GM18526 (cell line): ENCODE results near the gene NDST1.

ENCODE experiments used
- POLR2A ChIP-seq: IDR thresholded peaks from 3 replicates; pipeline ENCODE4 v1.6.1; 2011; ENCODE audit not compliant: insufficient read length; ENCODE audit errors: extremely low read depth

Gene NDST1

DNA sequence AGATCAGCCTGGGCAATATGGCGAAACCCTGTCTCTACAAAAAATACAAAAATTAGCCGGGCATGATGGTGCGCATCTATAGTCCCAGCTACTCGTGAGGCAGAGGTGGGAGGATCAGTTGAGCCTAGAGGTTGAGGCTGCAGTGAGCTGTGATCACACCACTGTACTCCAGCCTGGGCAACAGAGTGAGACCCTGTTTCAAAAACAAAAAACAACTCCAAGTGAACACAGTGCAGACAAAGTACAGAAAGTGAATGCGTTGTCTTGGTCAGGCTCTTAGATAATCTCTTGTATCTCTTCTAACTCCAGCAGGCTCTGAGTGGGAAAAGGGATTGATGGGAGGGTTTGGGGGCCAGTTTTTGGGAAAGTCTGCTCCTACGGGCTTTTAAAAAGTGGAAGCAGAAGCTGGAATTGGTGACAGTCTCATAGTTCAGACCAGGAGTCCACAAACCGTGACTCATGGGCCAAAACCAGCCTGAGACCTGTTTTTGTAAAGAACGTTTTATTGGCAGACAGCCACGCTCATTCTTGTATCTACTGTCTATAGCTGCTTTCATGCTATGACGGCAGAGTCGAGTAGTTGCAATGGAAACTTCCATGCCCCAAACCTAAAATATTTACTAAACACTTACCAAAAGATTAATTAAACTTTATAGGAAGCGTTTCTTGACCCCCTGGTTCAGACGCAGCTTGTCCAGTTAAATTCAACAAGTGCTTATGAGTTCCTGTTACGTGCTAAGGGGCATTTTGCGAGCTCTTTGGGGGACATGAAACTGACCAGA, 32.9 kb downstream of the NDST1 start:
- TF ChIP-seq POLR2A, result no peak

DNA sequence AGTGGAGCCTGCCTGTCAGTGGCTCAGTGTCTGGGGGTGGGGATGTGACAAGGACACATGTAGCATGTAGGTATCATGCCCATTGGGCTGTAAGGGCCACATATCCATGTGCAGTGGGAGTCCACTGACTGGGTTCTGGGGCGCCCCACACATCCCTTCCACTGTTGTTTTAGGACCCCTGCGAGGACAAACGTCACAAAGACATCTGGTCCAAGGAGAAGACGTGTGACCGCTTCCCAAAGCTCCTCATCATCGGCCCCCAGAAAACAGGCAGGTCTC, 33.4 kb downstream of the NDST1 start:
- no peak for TF ChIP-seq POLR2A

DNA sequence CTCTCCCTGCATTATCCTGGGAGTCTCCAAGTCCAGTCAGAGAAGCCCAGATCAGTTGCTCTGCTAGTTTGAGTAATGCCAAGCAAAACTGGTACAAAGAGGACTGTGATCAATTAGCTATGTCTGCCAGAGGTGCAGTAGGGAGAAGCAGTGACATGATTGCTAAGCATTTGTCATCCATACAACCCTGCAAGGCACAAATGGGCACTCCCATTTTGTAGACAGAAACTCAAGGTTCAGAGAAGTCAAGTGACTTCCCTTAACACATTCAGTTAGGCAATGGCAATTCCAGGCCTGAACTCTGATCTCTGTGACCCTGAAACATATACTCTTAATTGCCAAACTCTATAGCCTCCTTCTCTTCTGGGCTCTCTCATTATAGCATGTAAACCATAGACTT, 34.0 kb downstream of the NDST1 start:
- TF ChIP-seq POLR2A, result no peak

DNA sequence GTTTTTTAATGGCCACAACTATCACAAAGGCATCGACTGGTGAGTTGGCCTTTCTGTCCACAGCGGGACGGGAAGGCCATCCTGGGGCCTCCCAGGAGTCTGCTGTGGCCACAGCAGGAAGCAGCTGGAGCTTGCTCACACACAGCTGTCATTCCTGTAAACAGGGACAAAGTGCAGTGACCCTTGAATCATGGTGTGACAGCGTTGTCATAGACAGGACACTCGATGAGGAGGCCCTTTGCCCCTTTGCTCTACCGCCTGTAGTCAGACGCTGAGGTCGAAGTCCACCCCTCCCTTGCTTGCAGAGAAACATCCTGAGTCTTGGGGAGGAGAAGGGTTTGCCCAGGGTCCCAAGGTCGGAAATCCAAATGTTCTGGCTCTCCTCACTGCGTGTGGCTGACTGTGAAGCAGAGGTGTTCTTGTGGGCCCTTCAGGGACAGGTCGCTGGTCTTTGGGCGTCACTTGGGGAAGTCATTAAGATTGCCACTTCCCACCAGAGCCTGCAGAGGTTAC, 35.1 kb downstream of the NDST1 start:
- no peak for TF ChIP-seq POLR2A

DNA sequence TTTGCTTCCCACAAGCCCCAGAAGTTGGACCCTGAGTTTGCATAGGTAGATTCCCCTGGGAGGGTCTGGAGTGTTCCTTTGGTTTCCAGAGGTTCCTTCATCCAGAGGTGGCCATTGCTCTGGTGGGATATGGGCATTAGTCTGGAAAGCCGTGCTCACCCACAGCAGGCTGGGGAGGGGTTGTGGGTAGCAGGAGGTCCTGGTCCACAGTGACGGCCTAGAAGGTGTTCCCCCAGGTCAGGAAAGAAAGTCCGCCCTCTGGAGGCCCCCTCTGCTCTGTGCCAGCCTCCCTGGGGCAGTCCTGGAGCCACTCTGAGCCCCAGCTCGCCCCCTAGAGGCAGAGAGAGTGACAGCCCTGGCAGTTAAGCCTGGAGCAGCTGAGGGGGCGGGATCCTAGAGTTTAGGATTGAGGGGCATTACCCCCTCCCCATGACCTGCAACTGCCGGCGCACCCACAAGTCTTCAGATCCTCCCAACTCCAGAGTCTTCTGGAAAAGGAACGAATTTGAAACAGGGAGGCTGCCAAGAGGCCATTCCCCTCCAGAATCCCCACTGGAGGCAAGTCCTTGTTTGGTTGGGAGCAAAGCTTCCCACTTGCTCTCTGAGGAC, 36.8 kb downstream of the NDST1 start:
- no peak for TF ChIP-seq POLR2A

DNA sequence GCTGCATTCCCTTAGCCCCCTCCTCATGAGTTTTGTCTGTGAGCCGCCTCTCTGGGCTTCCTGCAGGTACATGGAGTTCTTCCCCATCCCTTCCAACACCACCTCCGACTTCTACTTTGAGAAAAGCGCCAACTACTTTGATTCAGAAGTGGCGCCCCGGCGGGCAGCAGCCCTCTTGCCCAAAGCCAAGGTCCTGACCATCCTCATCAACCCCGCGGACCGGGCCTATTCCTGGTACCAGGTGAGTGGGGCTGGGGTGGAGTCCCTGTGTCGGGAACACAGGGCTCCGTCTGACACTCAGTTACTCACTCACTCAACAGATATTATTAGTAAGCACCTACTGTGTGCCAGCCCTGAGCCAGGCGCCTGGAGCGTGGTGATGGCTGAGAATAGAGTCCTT, 37.3 kb downstream of the NDST1 start:
- no peak for TF ChIP-seq POLR2A

DNA sequence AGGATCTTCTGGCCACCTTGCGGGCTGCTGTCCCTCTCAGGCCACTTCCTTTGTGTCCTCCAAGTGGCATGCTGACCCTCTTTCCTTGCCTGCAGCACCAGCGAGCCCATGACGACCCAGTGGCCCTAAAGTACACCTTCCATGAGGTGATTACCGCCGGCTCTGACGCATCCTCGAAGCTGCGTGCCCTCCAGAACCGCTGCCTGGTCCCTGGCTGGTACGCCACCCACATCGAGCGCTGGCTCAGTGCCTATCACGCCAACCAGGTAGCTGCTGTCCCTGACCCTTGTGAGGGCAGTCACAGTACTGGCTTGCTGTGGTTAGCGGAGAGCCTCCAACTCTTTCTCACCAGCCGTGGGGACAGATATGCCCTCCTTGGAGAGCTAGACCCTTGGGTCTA, 40.2 kb downstream of the NDST1 start:
- no peak for TF ChIP-seq POLR2A

DNA sequence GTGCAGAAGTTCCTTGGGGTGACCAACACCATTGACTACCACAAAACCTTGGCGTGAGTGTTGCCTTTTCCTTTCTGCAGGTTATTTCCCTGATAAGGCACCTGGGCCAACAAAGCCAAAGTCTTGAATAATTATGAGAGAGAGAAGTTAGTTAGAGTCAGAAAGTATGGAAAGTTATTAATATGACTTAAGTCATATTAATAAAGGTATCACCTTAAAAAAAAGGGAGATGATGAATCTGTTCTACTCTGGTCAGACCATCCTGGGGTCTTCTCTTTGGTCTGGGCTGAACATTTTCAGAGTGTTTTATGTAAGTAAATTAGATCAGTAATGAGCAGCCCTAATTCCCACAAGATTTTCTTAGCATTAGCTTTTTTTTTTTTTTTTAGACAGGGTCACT, 41.8 kb downstream of the NDST1 start:
- TF ChIP-seq POLR2A, result no peak

DNA sequence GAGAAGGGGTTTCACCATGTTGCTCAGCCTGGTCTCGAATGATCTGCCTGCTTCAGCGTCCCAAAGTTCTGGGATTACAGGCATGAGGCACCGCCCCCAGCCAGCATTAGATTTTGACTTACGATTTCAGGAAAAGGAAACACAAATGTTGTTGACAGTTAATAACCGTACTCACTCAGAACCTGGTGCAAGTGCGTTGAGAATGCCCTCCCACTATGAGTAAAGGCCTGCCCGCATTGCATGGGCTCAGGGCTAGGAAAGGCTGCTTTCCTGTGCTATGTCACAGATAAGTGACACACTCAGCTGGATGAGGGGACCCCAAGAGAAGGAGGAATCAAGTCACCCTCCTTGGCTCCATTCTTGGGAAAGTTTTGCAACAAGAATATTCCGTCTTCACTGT, 42.4 kb downstream of the NDST1 start:
- TF ChIP-seq POLR2A, result no peak

DNA sequence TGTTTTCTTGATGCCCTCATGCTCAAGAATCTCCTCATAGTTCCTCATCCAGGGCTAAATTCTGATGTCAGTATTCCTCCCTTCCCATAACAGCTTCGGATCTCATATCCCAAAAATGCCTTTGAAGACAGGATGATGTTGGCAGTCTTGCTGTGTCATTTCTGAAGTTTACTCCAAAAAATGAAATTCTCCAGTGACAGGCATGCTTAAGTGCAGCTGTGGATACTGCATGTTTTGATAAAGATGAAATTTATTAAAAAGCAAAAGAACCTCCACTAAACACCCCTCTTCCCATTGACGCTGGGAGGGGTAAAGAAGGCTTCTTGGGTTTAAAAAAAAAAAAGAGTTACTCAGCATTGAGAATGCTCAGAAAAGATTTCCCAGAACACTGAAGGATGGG, 43.1 kb downstream of the NDST1 start:
- TF ChIP-seq POLR2A, result no peak

DNA sequence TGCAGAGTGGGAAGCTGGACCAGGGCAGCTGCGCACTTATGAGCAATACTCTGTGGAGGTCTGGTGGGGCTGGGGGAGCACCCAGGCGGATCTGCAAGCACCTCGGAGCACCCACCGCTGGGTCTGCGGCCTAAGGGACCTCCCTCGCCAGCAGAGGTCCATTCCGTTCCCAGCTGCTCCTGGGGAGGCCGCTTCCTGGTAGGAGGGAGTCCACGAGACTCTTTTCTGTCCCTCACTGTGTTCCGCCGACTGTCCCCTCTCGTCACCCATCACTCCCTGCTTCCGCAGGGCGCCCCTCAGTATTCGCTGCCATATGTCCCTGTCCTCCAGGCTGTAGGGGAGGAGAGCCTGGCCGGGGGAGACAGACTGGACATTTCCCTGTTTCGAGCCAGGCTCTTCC, 45.5 kb downstream of the NDST1 start:
- TF ChIP-seq POLR2A, result no peak

DNA sequence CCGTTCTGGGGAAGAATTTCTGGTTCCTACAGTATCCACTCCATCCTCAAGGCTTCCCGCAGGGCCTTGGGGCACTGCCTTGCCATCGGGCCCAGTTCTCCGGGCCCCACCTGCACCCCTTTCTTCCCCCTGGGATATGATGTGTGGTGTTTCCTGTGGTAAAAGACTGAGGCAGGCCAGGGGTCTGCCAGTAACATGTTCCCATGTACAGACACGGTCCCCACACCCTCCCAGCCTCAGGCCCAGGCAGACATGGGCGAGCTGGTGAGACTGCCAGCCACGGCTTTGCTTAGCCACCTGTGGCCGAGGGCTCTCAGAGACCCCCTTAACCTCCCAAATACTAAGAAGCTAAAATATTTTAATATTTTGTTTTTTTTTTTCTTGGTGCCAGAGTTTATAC, 46.0 kb downstream of the NDST1 start:
- no peak for TF ChIP-seq POLR2A

DNA sequence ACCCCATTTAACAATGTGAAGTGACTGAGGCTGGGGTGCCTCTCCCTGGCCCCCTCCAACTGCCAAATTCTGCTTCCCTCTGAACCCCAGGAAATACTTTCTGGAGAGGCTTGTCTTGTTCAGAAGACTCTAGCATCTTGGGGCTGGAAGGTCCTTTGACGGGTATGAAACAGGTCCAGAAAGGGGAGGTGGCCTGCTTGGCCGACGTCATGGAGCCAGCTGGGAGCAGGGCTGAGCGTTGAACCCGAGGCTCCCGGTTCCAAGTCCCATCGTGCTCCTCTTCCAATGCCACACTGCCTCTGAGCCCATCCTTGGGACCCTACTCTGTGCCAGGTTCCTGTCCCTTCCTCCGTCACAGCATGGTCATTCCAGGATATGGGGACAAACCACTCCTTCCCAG, 46.9 kb downstream of the NDST1 start:
- TF ChIP-seq POLR2A, result no peak

DNA sequence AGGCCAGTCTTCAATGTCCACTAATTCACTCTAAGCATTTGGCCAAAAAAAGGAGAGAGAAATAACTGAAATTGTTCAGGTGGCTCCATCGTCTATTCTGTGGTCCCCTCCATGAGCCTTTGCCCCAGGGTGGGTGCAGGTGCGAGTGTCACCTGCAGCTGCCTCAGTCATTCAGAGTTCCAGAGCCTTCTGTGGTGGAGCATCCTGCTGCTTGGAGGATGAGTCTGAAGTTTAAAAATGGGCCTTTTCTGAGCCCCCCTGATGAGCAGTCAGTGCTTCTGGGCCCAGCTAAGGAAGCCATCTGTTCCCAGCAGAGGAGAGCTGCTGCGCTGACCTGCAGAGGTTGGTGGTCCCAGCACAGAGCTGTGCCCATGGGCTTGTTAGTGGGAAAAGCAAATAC, 48.2 kb downstream of the NDST1 start:
- TF ChIP-seq POLR2A, result no peak

DNA sequence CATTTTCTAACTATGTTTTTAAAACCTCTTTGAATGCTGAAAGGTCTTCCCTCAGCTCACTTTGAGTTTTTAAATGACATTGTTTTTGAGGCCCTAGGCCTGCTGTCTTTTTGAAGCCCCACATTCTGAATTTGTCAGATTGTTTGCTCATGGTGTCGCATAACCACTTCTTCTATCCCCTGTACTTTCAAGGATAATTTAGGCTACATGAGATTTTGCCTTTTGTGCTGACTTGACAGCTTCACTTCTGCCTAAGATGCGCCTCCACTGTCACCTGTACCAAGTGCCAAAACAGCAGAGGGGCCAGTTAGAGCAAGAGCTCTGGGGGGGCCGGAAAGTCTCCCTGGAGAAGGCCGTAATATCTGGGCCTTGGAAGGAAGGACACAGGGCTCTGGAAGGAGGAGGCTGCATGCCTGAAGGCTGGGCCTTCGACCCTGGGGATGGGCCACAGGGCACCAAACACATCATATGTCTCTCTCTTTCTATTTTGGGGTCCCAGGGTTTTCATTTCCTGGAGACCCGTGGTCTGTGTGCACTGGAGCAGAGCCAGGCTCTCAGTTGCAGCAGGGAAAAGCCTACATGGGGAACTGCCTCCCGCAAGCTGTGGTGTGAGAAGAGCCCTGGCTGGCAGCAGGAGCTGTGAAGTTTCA, 49.1 kb downstream of the NDST1 start:
- TF ChIP-seq POLR2A, result no peak

DNA sequence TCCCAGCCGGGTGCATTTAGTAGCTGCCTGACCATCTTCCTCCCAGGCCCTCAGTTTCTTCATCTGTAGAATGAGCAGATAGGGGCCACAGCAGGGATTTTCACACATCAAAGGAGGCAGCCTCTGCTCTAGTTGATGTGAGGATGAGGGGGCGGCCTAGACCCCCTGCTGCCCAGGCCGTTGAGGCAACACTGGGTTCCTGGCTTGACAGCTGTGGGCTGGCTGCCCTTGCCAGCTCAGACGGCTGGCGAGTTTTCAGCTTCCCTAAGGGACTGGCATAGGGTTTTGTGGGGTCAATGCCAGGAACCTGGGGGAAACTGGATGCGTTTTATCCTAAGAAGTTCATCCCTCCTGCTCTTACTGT, 49.6 kb downstream of the NDST1 start:
- no peak for TF ChIP-seq POLR2A
